K562 (cell line): ENCODE data around the gene PDCD6IP. TPM values are rescaled to one million over a fixed set of nuclear protein-coding genes. Genes with fewer than 3 reads are reported as not detected.

Experiments used
- CCAR2 ChIP-seq: fragments of 200-400 bp; formaldehyde crosslinking; IDR thresholded peaks from 2 replicates; pipeline ENCODE4 v1.6.1; 2017; ENCODE audit warnings: mild to moderate bottlenecking, low read depth, low read length
- CLOCK ChIP-seq: fragments of 250-450 bp; sonication (Bioruptor Pico); IDR thresholded peaks from 2 replicates; pipeline ENCODE4 v1.4.0; 2020; ENCODE audit warnings: mild to moderate bottlenecking, moderate library complexity, borderline replicate concordance
- SMARCB1 ChIP-seq: IDR thresholded peaks from 2 replicates; pipeline ENCODE4 v1.6.1; 2011; ENCODE audit warnings: improper control_type of control experiment, low read depth; ENCODE audit not compliant: insufficient read length
- SMARCC2 ChIP-seq: fragments of 450-650 bp; IDR thresholded peaks from 2 replicates; pipeline ENCODE4 v1.6.1; 2017; ENCODE audit warnings: antibody characterized with exemption, moderate library complexity, mild to moderate bottlenecking, low read depth
- ZBTB17 ChIP-seq: fragments of 450-650 bp; formaldehyde crosslinking; IDR thresholded peaks from 2 replicates; pipeline ENCODE4 v1.4.0; 2020; ENCODE audit warnings: mild to moderate bottlenecking
- ZNF12 ChIP-seq: sonication (generic); formaldehyde crosslinking; IDR thresholded peaks from 2 replicates; pipeline ENCODE4 v1.4.0; 2020; ENCODE audit warnings: mild to moderate bottlenecking, missing genetic modification reagents
- ZNF232 ChIP-seq: sonication (generic); formaldehyde crosslinking; IDR thresholded peaks from 2 replicates; pipeline ENCODE4 v1.8.0; 2022; ENCODE audit warnings: mild to moderate bottlenecking, missing genetic modification reagents
- ZNF445 ChIP-seq: fragments of 250-450 bp; sonication (Bioruptor Pico); IDR thresholded peaks from 2 replicates; pipeline ENCODE4 v1.4.0; 2020; ENCODE audit warnings: low read depth, mild to moderate bottlenecking, moderate library complexity
- polyA plus RNA-seq, 8 experiments: library from polyadenylated mRNA; depleted of rRNA in 4 of 8; stranded (reverse) in 5 of 8; unstranded in 3 of 8; fragments of >200 nt; fragmentation: Nextera tagmentation in 2 of 8; fragmentation: Illumina TruSeq in 1 of 8; extraction: Ambion mirVana in 2 of 8; extraction: Trizol in 1 of 8; gene quantifications; 2 replicates each; pipeline versions ENCODE4 v1.2.1 to v1.2.3, GENCODE V29; 2011 to 2014; ENCODE audit warnings: inconsistent platforms in 1 of 8, missing spikeins in 1 of 8
- total RNA-seq, 7 experiments: library from RNA; depleted of rRNA in 6 of 7; stranded (reverse); fragments of >200 nt in 6 of 7; fragmentation: Illumina TruSeq in 2 of 7; extraction: Trizol in 2 of 7; gene quantifications; 2 replicates each; pipeline versions ENCODE4 v1.2.1 to v1.2.3, GENCODE V29; 2011 to 2021; ENCODE audit warnings: low replicate concordance in 1 of 7
- TF ChIP-seq, protein P1 (sequence below): fragments of 450-650 bp; IDR thresholded peaks from 2 replicates; pipeline ENCODE4 v1.6.1; 2016; ENCODE audit warnings: mild to moderate bottlenecking, moderate library complexity
- TF ChIP-seq, protein P2 (sequence below): fragments of 450-650 bp; formaldehyde crosslinking; IDR thresholded peaks from 2 replicates; pipeline ENCODE4 v1.4.0; 2022; ENCODE audit warnings: mild to moderate bottlenecking, moderate library complexity

The PDCD6IP gene
- total and polyA plus RNA-seq, 9 of the 15 experiments (the other 6 are each of a cell fraction or from before 2014, with no cell fraction given) = 40.2 to 302 (median 122) TPM

DNA sequence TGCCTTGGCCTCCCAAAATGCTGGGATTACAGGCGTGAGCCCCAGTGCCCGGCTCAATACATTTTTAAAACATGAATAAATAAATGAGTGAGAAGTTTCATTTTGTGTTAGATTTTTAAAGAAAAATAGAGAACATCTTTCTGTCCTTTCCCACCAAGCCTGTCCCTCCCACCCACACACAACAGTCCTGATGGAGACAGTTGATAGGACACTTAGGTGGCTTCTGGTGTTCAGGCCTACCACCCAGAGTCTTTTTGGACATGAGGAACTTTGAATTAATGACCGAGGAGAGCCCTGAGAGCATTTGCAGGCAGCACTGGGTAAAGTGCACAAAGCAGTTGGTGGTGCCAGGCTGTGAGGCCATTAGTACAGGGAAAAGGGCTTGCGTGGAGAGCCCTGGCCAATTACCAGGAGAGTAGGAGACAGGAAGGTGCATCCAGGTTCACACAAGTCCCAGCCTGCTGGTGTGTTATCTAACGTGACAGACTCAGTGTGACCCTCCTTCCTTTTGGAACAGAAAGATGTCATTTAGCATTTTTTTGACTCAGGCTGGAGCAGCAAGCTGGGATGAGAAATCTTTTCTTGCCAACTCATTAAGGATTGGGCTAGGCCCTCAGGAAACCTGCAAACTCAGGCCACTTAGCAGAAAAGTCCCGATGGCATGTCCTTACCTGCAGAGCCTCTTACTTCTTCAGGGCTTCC, 103.6 kb downstream of the PDCD6IP start (continued):
- TF ChIP-seq, protein P1, sequence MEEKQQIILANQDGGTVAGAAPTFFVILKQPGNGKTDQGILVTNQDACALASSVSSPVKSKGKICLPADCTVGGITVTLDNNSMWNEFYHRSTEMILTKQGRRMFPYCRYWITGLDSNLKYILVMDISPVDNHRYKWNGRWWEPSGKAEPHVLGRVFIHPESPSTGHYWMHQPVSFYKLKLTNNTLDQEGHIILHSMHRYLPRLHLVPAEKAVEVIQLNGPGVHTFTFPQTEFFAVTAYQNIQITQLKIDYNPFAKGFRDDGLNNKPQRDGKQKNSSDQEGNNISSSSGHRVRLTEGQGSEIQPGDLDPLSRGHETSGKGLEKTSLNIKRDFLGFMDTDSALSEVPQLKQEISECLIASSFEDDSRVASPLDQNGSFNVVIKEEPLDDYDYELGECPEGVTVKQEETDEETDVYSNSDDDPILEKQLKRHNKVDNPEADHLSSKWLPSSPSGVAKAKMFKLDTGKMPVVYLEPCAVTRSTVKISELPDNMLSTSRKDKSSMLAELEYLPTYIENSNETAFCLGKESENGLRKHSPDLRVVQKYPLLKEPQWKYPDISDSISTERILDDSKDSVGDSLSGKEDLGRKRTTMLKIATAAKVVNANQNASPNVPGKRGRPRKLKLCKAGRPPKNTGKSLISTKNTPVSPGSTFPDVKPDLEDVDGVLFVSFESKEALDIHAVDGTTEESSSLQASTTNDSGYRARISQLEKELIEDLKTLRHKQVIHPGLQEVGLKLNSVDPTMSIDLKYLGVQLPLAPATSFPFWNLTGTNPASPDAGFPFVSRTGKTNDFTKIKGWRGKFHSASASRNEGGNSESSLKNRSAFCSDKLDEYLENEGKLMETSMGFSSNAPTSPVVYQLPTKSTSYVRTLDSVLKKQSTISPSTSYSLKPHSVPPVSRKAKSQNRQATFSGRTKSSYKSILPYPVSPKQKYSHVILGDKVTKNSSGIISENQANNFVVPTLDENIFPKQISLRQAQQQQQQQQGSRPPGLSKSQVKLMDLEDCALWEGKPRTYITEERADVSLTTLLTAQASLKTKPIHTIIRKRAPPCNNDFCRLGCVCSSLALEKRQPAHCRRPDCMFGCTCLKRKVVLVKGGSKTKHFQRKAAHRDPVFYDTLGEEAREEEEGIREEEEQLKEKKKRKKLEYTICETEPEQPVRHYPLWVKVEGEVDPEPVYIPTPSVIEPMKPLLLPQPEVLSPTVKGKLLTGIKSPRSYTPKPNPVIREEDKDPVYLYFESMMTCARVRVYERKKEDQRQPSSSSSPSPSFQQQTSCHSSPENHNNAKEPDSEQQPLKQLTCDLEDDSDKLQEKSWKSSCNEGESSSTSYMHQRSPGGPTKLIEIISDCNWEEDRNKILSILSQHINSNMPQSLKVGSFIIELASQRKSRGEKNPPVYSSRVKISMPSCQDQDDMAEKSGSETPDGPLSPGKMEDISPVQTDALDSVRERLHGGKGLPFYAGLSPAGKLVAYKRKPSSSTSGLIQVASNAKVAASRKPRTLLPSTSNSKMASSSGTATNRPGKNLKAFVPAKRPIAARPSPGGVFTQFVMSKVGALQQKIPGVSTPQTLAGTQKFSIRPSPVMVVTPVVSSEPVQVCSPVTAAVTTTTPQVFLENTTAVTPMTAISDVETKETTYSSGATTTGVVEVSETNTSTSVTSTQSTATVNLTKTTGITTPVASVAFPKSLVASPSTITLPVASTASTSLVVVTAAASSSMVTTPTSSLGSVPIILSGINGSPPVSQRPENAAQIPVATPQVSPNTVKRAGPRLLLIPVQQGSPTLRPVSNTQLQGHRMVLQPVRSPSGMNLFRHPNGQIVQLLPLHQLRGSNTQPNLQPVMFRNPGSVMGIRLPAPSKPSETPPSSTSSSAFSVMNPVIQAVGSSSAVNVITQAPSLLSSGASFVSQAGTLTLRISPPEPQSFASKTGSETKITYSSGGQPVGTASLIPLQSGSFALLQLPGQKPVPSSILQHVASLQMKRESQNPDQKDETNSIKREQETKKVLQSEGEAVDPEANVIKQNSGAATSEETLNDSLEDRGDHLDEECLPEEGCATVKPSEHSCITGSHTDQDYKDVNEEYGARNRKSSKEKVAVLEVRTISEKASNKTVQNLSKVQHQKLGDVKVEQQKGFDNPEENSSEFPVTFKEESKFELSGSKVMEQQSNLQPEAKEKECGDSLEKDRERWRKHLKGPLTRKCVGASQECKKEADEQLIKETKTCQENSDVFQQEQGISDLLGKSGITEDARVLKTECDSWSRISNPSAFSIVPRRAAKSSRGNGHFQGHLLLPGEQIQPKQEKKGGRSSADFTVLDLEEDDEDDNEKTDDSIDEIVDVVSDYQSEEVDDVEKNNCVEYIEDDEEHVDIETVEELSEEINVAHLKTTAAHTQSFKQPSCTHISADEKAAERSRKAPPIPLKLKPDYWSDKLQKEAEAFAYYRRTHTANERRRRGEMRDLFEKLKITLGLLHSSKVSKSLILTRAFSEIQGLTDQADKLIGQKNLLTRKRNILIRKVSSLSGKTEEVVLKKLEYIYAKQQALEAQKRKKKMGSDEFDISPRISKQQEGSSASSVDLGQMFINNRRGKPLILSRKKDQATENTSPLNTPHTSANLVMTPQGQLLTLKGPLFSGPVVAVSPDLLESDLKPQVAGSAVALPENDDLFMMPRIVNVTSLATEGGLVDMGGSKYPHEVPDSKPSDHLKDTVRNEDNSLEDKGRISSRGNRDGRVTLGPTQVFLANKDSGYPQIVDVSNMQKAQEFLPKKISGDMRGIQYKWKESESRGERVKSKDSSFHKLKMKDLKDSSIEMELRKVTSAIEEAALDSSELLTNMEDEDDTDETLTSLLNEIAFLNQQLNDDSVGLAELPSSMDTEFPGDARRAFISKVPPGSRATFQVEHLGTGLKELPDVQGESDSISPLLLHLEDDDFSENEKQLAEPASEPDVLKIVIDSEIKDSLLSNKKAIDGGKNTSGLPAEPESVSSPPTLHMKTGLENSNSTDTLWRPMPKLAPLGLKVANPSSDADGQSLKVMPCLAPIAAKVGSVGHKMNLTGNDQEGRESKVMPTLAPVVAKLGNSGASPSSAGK = no peak; the same call in 1 of the 2 replicates
- no peak for TF ChIP-seq ZNF445 (CRISPR knock-in tag)
- no peak for TF ChIP-seq CLOCK (CRISPR knock-in tag)
- TF ChIP-seq SMARCB1 = no peak
- TF ChIP-seq ZBTB17 = no peak
- TF ChIP-seq SMARCC2 = no peak
- no peak for TF ChIP-seq CCAR2
- no peak for TF ChIP-seq ZNF232 (CRISPR knock-in tag)
- TF ChIP-seq, protein P2, sequence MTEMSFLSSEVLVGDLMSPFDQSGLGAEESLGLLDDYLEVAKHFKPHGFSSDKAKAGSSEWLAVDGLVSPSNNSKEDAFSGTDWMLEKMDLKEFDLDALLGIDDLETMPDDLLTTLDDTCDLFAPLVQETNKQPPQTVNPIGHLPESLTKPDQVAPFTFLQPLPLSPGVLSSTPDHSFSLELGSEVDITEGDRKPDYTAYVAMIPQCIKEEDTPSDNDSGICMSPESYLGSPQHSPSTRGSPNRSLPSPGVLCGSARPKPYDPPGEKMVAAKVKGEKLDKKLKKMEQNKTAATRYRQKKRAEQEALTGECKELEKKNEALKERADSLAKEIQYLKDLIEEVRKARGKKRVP (CRISPR knock-in tag) = no peak
- no peak for TF ChIP-seq ZNF12
